ENCODE results near the gene WFDC13. TPM values are rescaled to one million over a fixed set of nuclear protein-coding genes. Genes with fewer than 3 reads are reported as not detected.

The WFDC13 gene
- polyA plus RNA-seq, 1 donor from 2014 or later: not detected

DNA sequence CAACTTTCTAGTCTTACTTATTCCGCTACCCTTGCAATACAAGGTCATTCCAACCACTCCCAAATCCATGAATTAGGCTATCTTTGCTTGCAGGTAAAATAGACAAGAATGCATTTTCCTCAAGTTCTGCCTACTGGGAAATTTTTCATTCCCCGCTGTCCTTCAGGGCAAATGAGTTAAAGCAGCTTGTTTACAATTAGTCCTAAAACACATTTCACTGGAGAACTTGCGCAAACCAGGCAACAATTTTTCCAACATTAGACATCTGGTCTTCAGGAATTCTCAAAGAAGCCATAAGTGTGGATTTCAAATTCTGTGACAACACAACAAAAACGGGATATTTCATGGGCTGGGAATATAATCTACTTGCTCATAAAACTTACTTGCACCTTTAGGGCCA lies 40.8 kb downstream of the WFDC13 start:
- no peaks in the 10 kb centered on the region for H3K79me2 ChIP-seq (replicated peaks; ENCODE audit: insufficient read depth, low read length)
- H2AFZ ChIP-seq (ENCODE audit: low read depth, low read length): no peak overlapping the region
- no peaks in the 10 kb centered on the region for H4K20me1 ChIP-seq (ENCODE audit: insufficient read depth)
- H3K9ac ChIP-seq (ENCODE audit: low read length): no peak overlapping the region
- H3K27ac ChIP-seq (ENCODE audit: low read length): no peak overlapping the region
- no peak overlapping the region for H3K4me3 ChIP-seq (ENCODE audit: low read length)
- no peaks in the 10 kb centered on the region for H3K27me3 ChIP-seq (ENCODE audit: insufficient read depth, low read depth, low read length)
- H3K9me2 ChIP-seq (ENCODE audit: insufficient read depth, low read length): no peaks in the 10 kb centered on the region
- no peaks in the 10 kb centered on the region for H3K9me3 ChIP-seq (ENCODE audit: low read length)
- H3K36me3 ChIP-seq (ENCODE audit: insufficient read depth, low read length): no peaks in the 10 kb centered on the region
- no peak for TF ChIP-seq TAF1 (IDR thresholded peaks at IDR 0.05; ENCODE audit: low read depth)
- no peak for TF ChIP-seq RAD21 (conservative IDR thresholded peaks at IDR 0.05)
- TF ChIP-seq, protein P1, sequence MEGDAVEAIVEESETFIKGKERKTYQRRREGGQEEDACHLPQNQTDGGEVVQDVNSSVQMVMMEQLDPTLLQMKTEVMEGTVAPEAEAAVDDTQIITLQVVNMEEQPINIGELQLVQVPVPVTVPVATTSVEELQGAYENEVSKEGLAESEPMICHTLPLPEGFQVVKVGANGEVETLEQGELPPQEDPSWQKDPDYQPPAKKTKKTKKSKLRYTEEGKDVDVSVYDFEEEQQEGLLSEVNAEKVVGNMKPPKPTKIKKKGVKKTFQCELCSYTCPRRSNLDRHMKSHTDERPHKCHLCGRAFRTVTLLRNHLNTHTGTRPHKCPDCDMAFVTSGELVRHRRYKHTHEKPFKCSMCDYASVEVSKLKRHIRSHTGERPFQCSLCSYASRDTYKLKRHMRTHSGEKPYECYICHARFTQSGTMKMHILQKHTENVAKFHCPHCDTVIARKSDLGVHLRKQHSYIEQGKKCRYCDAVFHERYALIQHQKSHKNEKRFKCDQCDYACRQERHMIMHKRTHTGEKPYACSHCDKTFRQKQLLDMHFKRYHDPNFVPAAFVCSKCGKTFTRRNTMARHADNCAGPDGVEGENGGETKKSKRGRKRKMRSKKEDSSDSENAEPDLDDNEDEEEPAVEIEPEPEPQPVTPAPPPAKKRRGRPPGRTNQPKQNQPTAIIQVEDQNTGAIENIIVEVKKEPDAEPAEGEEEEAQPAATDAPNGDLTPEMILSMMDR (IDR thresholded peaks at IDR 0.05; ENCODE audit: poor library complexity, severe bottlenecking): no peak
- TF ChIP-seq SMC3 (conservative IDR thresholded peaks at IDR 0.05; ENCODE audit: poor library complexity): no peak
- no peak for TF ChIP-seq EZH2 (IDR thresholded peaks at IDR 0.05; ENCODE audit: borderline replicate concordance, insufficient read depth, low read length, poor library complexity, severe bottlenecking)
- TF ChIP-seq MXI1 (conservative IDR thresholded peaks at IDR 0.05; ENCODE audit: poor library complexity, severe bottlenecking): no peak
- no peak for TF ChIP-seq POLR2AphosphoS5 (IDR thresholded peaks at IDR 0.05)
- TF ChIP-seq, protein P2, sequence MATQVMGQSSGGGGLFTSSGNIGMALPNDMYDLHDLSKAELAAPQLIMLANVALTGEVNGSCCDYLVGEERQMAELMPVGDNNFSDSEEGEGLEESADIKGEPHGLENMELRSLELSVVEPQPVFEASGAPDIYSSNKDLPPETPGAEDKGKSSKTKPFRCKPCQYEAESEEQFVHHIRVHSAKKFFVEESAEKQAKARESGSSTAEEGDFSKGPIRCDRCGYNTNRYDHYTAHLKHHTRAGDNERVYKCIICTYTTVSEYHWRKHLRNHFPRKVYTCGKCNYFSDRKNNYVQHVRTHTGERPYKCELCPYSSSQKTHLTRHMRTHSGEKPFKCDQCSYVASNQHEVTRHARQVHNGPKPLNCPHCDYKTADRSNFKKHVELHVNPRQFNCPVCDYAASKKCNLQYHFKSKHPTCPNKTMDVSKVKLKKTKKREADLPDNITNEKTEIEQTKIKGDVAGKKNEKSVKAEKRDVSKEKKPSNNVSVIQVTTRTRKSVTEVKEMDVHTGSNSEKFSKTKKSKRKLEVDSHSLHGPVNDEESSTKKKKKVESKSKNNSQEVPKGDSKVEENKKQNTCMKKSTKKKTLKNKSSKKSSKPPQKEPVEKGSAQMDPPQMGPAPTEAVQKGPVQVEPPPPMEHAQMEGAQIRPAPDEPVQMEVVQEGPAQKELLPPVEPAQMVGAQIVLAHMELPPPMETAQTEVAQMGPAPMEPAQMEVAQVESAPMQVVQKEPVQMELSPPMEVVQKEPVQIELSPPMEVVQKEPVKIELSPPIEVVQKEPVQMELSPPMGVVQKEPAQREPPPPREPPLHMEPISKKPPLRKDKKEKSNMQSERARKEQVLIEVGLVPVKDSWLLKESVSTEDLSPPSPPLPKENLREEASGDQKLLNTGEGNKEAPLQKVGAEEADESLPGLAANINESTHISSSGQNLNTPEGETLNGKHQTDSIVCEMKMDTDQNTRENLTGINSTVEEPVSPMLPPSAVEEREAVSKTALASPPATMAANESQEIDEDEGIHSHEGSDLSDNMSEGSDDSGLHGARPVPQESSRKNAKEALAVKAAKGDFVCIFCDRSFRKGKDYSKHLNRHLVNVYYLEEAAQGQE (IDR thresholded peaks at IDR 0.05; ENCODE audit: borderline replicate concordance): no peak
- no peak for TF ChIP-seq EP300 (conservative IDR thresholded peaks at IDR 0.05; ENCODE audit: poor library complexity, severe bottlenecking)
- no peaks in the 10 kb centered on the region for H3F3A ChIP-seq (ENCODE audit: insufficient read depth, low read length, poor library complexity, severe bottlenecking)
- H3K4me2 ChIP-seq (ENCODE audit: low read length): no peak overlapping the region

DNA sequence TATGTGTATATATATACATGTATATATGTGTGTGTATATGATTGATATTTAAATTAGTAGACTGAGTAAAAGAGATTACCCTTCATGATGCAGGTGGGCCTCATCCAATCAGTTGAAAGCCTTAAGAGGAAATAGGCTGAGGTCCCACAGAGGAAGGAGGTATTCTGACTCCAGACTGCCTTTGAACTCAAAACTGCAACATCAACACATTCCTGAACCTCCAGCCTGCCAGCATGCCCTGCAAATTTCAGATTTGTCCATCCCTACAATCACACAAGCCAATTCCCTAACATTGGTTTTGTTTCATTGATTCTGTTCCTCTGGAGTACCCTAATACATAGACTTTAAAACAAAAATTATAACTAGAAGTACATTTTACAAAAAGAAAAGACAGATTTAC lies 43.2 kb downstream of the WFDC13 start:
- Histone ChIP-seq H3K27me3 (ENCODE audit: insufficient read depth, low read depth, low read length) (no peaks in the 10 kb centered on the region), H3K4me2 (ENCODE audit: low read length) (no peak overlapping the region), H4K20me1 (ENCODE audit: insufficient read depth) (no peaks in the 10 kb centered on the region), H3K36me3 (ENCODE audit: insufficient read depth, low read length) (no peaks in the 10 kb centered on the region), H2AFZ (ENCODE audit: low read depth, low read length) (no peak overlapping the region), H3K9ac (ENCODE audit: low read length) (no peak overlapping the region), H3K4me3 (ENCODE audit: low read length) (no peak overlapping the region), H3K27ac (ENCODE audit: low read length) (no peak overlapping the region), H3F3A (ENCODE audit: insufficient read depth, low read length, poor library complexity, severe bottlenecking) (no peaks in the 10 kb centered on the region), H3K9me3 (ENCODE audit: low read length) (no peaks in the 10 kb centered on the region), H3K79me2 (replicated peaks; ENCODE audit: insufficient read depth, low read length) (no peaks in the 10 kb centered on the region), H3K9me2 (ENCODE audit: insufficient read depth, low read length) (no peaks in the 10 kb centered on the region)
- TF ChIP-seq EZH2 (IDR thresholded peaks at IDR 0.05; ENCODE audit: borderline replicate concordance, insufficient read depth, low read length, poor library complexity, severe bottlenecking): no peak
- TF ChIP-seq, protein P2 (IDR thresholded peaks at IDR 0.05; ENCODE audit: borderline replicate concordance): no peak
- TF ChIP-seq RAD21 (conservative IDR thresholded peaks at IDR 0.05): no peak
- no peak for TF ChIP-seq MXI1 (conservative IDR thresholded peaks at IDR 0.05; ENCODE audit: poor library complexity, severe bottlenecking)
- no peak for TF ChIP-seq TAF1 (IDR thresholded peaks at IDR 0.05; ENCODE audit: low read depth)
- no peak for TF ChIP-seq SMC3 (conservative IDR thresholded peaks at IDR 0.05; ENCODE audit: poor library complexity)
- TF ChIP-seq EP300 (conservative IDR thresholded peaks at IDR 0.05; ENCODE audit: poor library complexity, severe bottlenecking): no peak
- no peak for TF ChIP-seq POLR2AphosphoS5 (IDR thresholded peaks at IDR 0.05)
- TF ChIP-seq, protein P1 (IDR thresholded peaks at IDR 0.05; ENCODE audit: poor library complexity, severe bottlenecking): no peak

All from neural cell (in vitro differentiated cells).